Testis (tissue), 2 donors: Measurements from ENCODE around the gene SLC9A3.

Experiments used
- POLR2A ChIP-seq: fragments of 450-650 bp; IDR thresholded peaks from one replicate; pipeline ENCODE4 v1.6.1; 2017; ENCODE audit warnings: antibody characterized with exemption, mild to moderate bottlenecking, moderate library complexity
- TF ChIP-seq, protein P1 (sequence below), 3 experiments: fragments of 450-650 bp in 2 of 3; fragments of 200-600 bp in 1 of 3; sonication (generic) in 1 of 3; IDR thresholded peaks; one replicate each; pipeline ENCODE4 v1.5.1; 2016 to 2019; ENCODE audit warnings: antibody characterized with exemption in 3 of 3, mild to moderate bottlenecking in 2 of 3, moderate library complexity in 1 of 3

DNA sequence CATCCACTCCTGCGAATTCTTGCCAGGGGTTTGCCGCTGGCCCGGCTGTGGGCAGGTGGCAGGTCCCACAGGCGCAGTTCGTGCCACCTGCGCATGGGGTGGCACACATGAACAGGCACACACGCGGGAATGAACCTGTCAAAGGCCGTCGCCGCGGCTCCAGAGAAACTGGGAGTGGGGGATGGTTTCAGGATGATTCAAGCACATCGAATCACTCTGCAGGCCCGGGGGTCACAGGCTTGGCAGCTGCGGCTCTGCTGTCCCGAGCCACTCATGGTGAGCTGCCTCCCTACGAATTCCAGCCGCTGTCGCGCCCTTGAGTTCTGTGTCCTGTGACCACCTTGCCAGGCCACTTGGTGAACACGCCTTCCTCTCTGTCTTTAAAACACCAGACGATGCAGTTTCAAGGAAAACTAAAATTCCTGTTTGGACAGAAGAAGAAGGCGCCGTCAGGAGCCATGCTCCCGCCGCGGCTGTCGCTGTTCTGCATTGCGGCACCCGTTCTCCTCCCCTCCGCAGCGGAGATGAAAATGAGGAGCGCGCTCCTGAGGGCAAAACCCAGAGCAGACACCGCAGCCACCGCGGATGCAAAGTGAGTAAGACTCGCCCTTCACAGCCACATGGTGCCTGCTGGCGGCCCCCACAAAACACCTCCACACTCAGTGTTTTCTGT, 96.7 kb downstream of the SLC9A3 start:
- TF ChIP-seq, protein P1, sequence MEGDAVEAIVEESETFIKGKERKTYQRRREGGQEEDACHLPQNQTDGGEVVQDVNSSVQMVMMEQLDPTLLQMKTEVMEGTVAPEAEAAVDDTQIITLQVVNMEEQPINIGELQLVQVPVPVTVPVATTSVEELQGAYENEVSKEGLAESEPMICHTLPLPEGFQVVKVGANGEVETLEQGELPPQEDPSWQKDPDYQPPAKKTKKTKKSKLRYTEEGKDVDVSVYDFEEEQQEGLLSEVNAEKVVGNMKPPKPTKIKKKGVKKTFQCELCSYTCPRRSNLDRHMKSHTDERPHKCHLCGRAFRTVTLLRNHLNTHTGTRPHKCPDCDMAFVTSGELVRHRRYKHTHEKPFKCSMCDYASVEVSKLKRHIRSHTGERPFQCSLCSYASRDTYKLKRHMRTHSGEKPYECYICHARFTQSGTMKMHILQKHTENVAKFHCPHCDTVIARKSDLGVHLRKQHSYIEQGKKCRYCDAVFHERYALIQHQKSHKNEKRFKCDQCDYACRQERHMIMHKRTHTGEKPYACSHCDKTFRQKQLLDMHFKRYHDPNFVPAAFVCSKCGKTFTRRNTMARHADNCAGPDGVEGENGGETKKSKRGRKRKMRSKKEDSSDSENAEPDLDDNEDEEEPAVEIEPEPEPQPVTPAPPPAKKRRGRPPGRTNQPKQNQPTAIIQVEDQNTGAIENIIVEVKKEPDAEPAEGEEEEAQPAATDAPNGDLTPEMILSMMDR (IDR thresholded peaks at IDR 0.05): no peak
- no peak for TF ChIP-seq POLR2A
